NB4 (cell line): ENCODE results near the gene RCBTB2.

ENCODE experiments used
- CTCF ChIP-seq: IDR thresholded peaks from one replicate; pipeline ENCODE4 v1.5.1; 2012; ENCODE audit warnings: low read depth, low read length
- POLR2A ChIP-seq: IDR thresholded peaks from 2 replicates; pipeline ENCODE4 v1.6.1; 2011; ENCODE audit warnings: mild to moderate bottlenecking; ENCODE audit not compliant: insufficient read length; ENCODE audit errors: extremely low read depth

- TF ChIP-seq CTCF (no peak), POLR2A (no peak)
Observed at GRCh38 chr13:48545608-48546007, 12.7 kb upstream of the RCBTB2 start.
